ENCODE measurements around the gene DENND1A. TPM values are rescaled to one million over a fixed set of nuclear protein-coding genes. Genes with fewer than 3 reads are reported as not detected.

The DENND1A gene
- total RNA-seq, 1 experiment from 2014 or later = 19.7 TPM

DNA sequence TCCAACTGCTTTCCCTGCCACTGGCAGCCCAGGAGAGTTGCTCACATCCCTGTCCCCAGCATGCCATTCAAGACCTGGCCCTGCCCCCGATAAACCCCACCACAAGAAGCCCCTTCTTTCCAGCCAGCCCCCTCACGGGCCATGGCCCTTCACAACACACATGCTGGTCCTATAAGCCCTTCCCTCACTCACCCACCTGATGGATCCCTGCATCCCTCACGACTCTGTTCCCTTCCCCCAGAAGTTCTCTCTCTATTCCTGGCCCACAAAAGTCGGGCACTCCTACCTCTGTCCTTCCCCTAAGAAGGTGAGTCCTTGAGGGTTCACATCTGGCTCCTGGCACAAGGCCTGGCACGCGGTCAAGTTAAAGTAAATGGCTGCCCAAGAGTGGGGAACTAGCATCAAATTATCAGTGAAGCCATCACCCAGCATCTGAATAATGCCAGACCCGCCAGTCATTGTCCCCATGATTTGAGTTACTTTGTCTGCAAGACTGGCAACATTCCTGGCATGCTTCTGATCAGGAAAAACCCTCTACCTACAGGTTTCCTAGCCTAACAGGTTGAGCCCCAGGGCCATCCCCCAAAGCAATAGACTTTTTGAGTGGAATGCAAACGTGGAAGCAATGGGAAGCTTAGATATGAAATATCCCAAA lies 508.0 kb downstream of the DENND1A start:
- no TSS peak for BruUV-seq (replicated peaks)
- ChIA-PET POLR2A (no interaction called here), CTCF (no interaction called here)
- in situ Hi-C loops (cut with HindIII; ENCODE audit: low pct_unique_long_range_greater_than_20kb, low sequenced_read_pairs) (no loop called here), intact Hi-C loops (cut with micrococcal nuclease; ENCODE audit: unreplicated experiment) (no loop called here)
- DNase-seq (ENCODE audit: low read depth, low spot score) (no peak), ATAC-seq (no peak)
- H3K9me3 ChIP-seq (ENCODE audit: control insufficient read depth, insufficient read depth, low read depth, low read length) = no peaks in the 10 kb centered on the region
- no peaks in the 10 kb centered on the region for H3K27me3 ChIP-seq (ENCODE audit: control insufficient read depth, insufficient read depth, low read length)
- TF ChIP-seq REST (IDR thresholded peaks at IDR 0.05; ENCODE audit: insufficient read depth in 1 of 2, low read depth in 2 of 2, low read length in 1 of 2) = no peak
- no peak for TF ChIP-seq TCF7L2 (IDR thresholded peaks at IDR 0.05; ENCODE audit: low read depth, low read length)
- TF ChIP-seq POLR2AphosphoS5 (IDR thresholded peaks at IDR 0.05; ENCODE audit: low read depth, low read length) = no peak
- TF ChIP-seq SIN3A (IDR thresholded peaks at IDR 0.05; ENCODE audit: borderline replicate concordance, insufficient read depth, low read depth, low read length) = no peak
- no peak for TF ChIP-seq CTCF (IDR thresholded peaks at IDR 0.05)
- no peak overlapping the region for H3K4me3 ChIP-seq (ENCODE audit: low read depth in 2 of 2, low read length in 2 of 2)
- H3K27ac ChIP-seq (ENCODE audit: low read length) = no peak overlapping the region
- H3K36me3 ChIP-seq (ENCODE audit: control insufficient read depth, insufficient read depth, low read length) = no peaks in the 10 kb centered on the region
- no peaks in the 10 kb centered on the region for H3K4me1 ChIP-seq (ENCODE audit: control insufficient read depth, insufficient read depth, low read length)

DNA sequence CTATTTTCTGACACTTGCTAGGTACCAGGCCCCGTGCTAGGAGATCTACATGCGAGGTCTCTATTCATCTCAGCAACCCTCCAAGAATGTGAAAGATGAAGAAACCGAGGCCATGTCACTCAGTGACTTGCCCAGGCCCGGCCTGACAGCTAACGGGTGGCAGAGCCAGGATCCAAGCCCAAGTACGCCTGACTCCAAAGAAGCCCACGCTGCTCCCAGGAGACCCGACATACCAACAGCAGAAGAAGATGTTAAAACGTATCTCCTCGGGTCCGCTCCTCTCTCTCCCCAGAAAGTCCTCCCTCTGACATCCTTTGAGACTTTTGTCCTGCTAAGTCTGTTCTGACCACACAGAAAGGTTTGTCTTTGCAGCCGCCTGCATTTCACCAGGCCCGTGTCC lies 508.7 kb downstream of the DENND1A start:
- no TSS peak for BruUV-seq (replicated peaks)
- no peaks in the 10 kb centered on the region for H3K9me3 ChIP-seq (ENCODE audit: control insufficient read depth, insufficient read depth, low read depth, low read length)
- ChIA-PET POLR2A (no interaction called here), CTCF (no interaction called here)
- intact Hi-C loops (cut with micrococcal nuclease; ENCODE audit: unreplicated experiment) (no loop called here), in situ Hi-C loops (cut with HindIII; ENCODE audit: low pct_unique_long_range_greater_than_20kb, low sequenced_read_pairs) (no loop called here)
- no peaks in the 10 kb centered on the region for H3K4me1 ChIP-seq (ENCODE audit: control insufficient read depth, insufficient read depth, low read length)
- H3K36me3 ChIP-seq (ENCODE audit: control insufficient read depth, insufficient read depth, low read length) = no peaks in the 10 kb centered on the region
- no peak for TF ChIP-seq CTCF (IDR thresholded peaks at IDR 0.05)
- no peaks in the 10 kb centered on the region for H3K27me3 ChIP-seq (ENCODE audit: control insufficient read depth, insufficient read depth, low read length)
- H3K27ac ChIP-seq (ENCODE audit: low read length) = no peak overlapping the region
- no peak for ATAC-seq
- DNase-seq (ENCODE audit: low read depth, low spot score) = no peak
- H3K4me3 ChIP-seq (ENCODE audit: low read depth in 2 of 2, low read length in 2 of 2) = no peak overlapping the region
